SK-N-MC (cell line): ENCODE measurements around the gene STX7.
A peak's percentile ranks its signal among the peaks of the same experiment; 100 is the strongest.

Experiments
- DNase-seq: peaks from one replicate; pipeline ENCODE4 v3.0.0-alpha.2; 2011; ENCODE audit warnings: low read depth, low spot score
- H3K27ac ChIP-seq: fragments of 200-600 bp; sonication (generic); 2 replicates; pipeline ENCODE4 v1.5.1; 2016; ENCODE audit warnings: mixed run types
- H3K36me3 ChIP-seq: fragments of 200-600 bp; sonication (generic); 2 replicates; pipeline ENCODE4 v1.6.1; 2017; ENCODE audit warnings: antibody characterized with exemption, low read length, mixed read lengths; ENCODE audit not compliant: insufficient read depth
- H3K4me3 ChIP-seq: fragments of 200-600 bp; sonication (generic); 2 replicates; pipeline ENCODE4 v1.5.1; 2016
- H3K9ac ChIP-seq: fragments of 200-600 bp; sonication (generic); 2 replicates; pipeline ENCODE4 v1.8.0; 2017; ENCODE audit warnings: mixed run types, mixed read lengths; ENCODE audit not compliant: insufficient read length
- H3K9me3 ChIP-seq: fragments of 200-600 bp; sonication (generic); 2 replicates; pipeline ENCODE4 v1.6.1; 2017; ENCODE audit warnings: low read depth, mild to moderate bottlenecking, antibody characterized with exemption, low read length, moderate library complexity, mixed read lengths
- EZH2 ChIP-seq: fragments of 200-600 bp; sonication (generic); IDR thresholded peaks from one replicate; pipeline ENCODE4 v1.6.1; 2017; ENCODE audit warnings: antibody characterized with exemption
- FOXP2 ChIP-seq: optimal IDR thresholded peaks from 2 replicates; pipeline ENCODE3; 2011; ENCODE audit warnings: mild to moderate bottlenecking, moderate library complexity; ENCODE audit not compliant: insufficient read depth; ENCODE audit errors: extremely low read length, control extremely low read depth
- POLR2AphosphoS5 ChIP-seq: IDR thresholded peaks from 2 replicates; pipeline ENCODE4 v1.6.1; 2012; ENCODE audit warnings: mild to moderate bottlenecking, low read depth, low read length, borderline replicate concordance

Gene STX7

GRCh38 chr6:132530293-132530974 is 17.5 kb upstream of the STX7 start:
- peak; percentile 39 for DNase-seq
- Histone ChIP-seq H3K9ac (no peak overlapping the region), H3K36me3 (no peaks in the 10 kb centered on the region), H3K9me3 (no peaks in the 10 kb centered on the region), H3K4me3 (no peak overlapping the region), H3K27ac (no peak overlapping the region)
- TF ChIP-seq FOXP2 = no peak
- no peak for TF ChIP-seq EZH2
- TF ChIP-seq POLR2AphosphoS5 = no peak

- TF ChIP-seq POLR2AphosphoS5 (no peak), EZH2 (no peak), FOXP2 (no peak)
- Histone ChIP-seq H3K27ac (no peak overlapping the region), H3K36me3 (no peaks in the 10 kb centered on the region), H3K9me3 (no peaks in the 10 kb centered on the region), H3K4me3 (no peak overlapping the region), H3K9ac (no peak overlapping the region)
- no peak for DNase-seq
These were observed 14.9 kb upstream of the STX7 start for GRCh38 chr6:132527791-132528190.

- H3K36me3 ChIP-seq = no peaks in the 10 kb centered on the region
- H3K4me3 ChIP-seq = no peak overlapping the region
- no peak for DNase-seq
- no peak overlapping the region for H3K27ac ChIP-seq
- H3K9ac ChIP-seq = no peak overlapping the region
- TF ChIP-seq POLR2AphosphoS5 (no peak), FOXP2 (no peak), EZH2 (no peak)
- H3K9me3 ChIP-seq = no peaks in the 10 kb centered on the region
These were observed 13.5 kb upstream of the STX7 start for GRCh38 chr6:132526461-132526860.

GRCh38 chr6:132525866-132526265 is 12.9 kb upstream of the STX7 start:
- H3K4me3 ChIP-seq = no peak overlapping the region
- no peak for DNase-seq
- H3K9ac ChIP-seq = no peak overlapping the region
- H3K27ac ChIP-seq = no peak overlapping the region
- no peaks in the 10 kb centered on the region for H3K36me3 ChIP-seq
- TF ChIP-seq FOXP2 (no peak), POLR2AphosphoS5 (no peak), EZH2 (no peak)
- H3K9me3 ChIP-seq = no peaks in the 10 kb centered on the region

- Histone ChIP-seq H3K9me3 (no peaks in the 10 kb centered on the region), H3K27ac (no peak overlapping the region), H3K9ac (no peak overlapping the region), H3K4me3 (no peak overlapping the region), H3K36me3 (no peaks in the 10 kb centered on the region)
- no peak for DNase-seq
- TF ChIP-seq FOXP2 = no peak
- TF ChIP-seq EZH2 = no peak
- TF ChIP-seq POLR2AphosphoS5 = no peak
These were observed 11.7 kb upstream of the STX7 start for GRCh38 chr6:132524646-132525045.

GRCh38 chr6:132520953-132521352 is 8.0 kb upstream of the STX7 start:
- TF ChIP-seq FOXP2 (no peak), POLR2AphosphoS5 (no peak), EZH2 (no peak)
- Histone ChIP-seq H3K9me3 (no peaks in the 10 kb centered on the region), H3K27ac (no peak overlapping the region), H3K9ac (no peak overlapping the region), H3K36me3 (no peaks in the 10 kb centered on the region), H3K4me3 (no peak overlapping the region)
- DNase-seq = no peak

GRCh38 chr6:132515386-132515785 is 2.5 kb upstream of the STX7 start:
- no peaks in the 10 kb centered on the region for H3K36me3 ChIP-seq

GRCh38 chr6:132513831-132514545 is 1.1 kb upstream of the STX7 start:
- TF ChIP-seq FOXP2 (no peak), EZH2 (no peak), POLR2AphosphoS5 (no peak)
- DNase-seq = no peak
- Histone ChIP-seq H3K4me3 (no peak overlapping the region), H3K9me3 (no peaks in the 10 kb centered on the region), H3K9ac (no peak overlapping the region), H3K36me3 (no peaks in the 10 kb centered on the region), H3K27ac (no peak overlapping the region)

More at GRCh38 chr6:132515386-132515785, 2.5 kb upstream of the STX7 start:
- H3K9me3 ChIP-seq = no peaks in the 10 kb centered on the region
- H3K27ac ChIP-seq = no peak overlapping the region
- TF ChIP-seq EZH2 = no peak
- TF ChIP-seq FOXP2 = no peak
- TF ChIP-seq POLR2AphosphoS5 = no peak
- no peak overlapping the region for H3K4me3 ChIP-seq
- H3K9ac ChIP-seq = no peak overlapping the region
- DNase-seq = no peak

GRCh38 chr6:132512342-132512637 is 626 bp downstream of the STX7 start:
- no peak for TF ChIP-seq EZH2
- TF ChIP-seq POLR2AphosphoS5 = no peak
- peak overlapping the region; percentile 87 for H3K9ac ChIP-seq
- H3K27ac ChIP-seq = no peak overlapping the region
- peaks cover 4% of the 10 kb centered on the region; the same call in 1 of the 2 replicates for H3K36me3 ChIP-seq
- no peaks in the 10 kb centered on the region for H3K9me3 ChIP-seq
- H3K4me3 ChIP-seq = peak overlapping the region; percentile 91
- no peak for DNase-seq
